ENCODE results near the gene ACADL.

Gene ACADL
- total RNA-seq = 0 to 0.18 (median 0) reads per million in 18 experiments

GRCh38 chr2:210224941-210225672 is at the start of gene ACADL:
TSS of gene ACADL (minus strand) at chr2:210225447. CDS start at chr2:210225263, 184 bp downstream.
- no peak for DNase-seq

- no peak for DNase-seq
These were observed 46.1 kb upstream of the ACADL start for GRCh38 chr2:210271300-210271699.

GRCh38 chr2:210269148-210269547 is 43.9 kb upstream of the ACADL start:
- no peak for DNase-seq

GRCh38 chr2:210268281-210268680 is 43.0 kb upstream of the ACADL start:
- DNase-seq = no peak

- no peak for DNase-seq
These were observed 42.5 kb upstream of the ACADL start for GRCh38 chr2:210267698-210268097.

GRCh38 chr2:210264282-210264681 is 39.0 kb upstream of the ACADL start:
- no peak for DNase-seq

GRCh38 chr2:210263841-210264240 is 38.6 kb upstream of the ACADL start:
- no peak for DNase-seq

GRCh38 chr2:210262036-210262435 is 36.8 kb upstream of the ACADL start:
- no peak for DNase-seq

GRCh38 chr2:210259687-210260086 is 34.4 kb upstream of the ACADL start:
- no peak for DNase-seq

- DNase-seq = no peak
These were observed 27.7 kb upstream of the ACADL start for GRCh38 chr2:210252699-210253606.

GRCh38 chr2:210250622-210251021 is 25.4 kb upstream of the ACADL start:
- no peak for DNase-seq

GRCh38 chr2:210233487-210233886 is 8.2 kb upstream of the ACADL start:
- no peak for DNase-seq

GRCh38 chr2:210230984-210231383 is 5.7 kb upstream of the ACADL start:
- no peak for DNase-seq

- no peak for DNase-seq
These were observed 5.3 kb upstream of the ACADL start for GRCh38 chr2:210230518-210230917.

- no peak for DNase-seq
These were observed 3.3 kb upstream of the ACADL start for GRCh38 chr2:210228586-210228985.

- peak in 1 of 2 donors; percentile 39 for DNase-seq
These were observed 2.2 kb upstream of the ACADL start for GRCh38 chr2:210227290-210228088.

GRCh38 chr2:210226223-210226622 is 976 bp upstream of the ACADL start:
- no peak for DNase-seq

- no peak for DNase-seq
These were observed 681 bp downstream of the ACADL start for GRCh38 chr2:210224591-210224940.

- no peak for DNase-seq
These were observed 10.1 kb downstream of the ACADL start for GRCh38 chr2:210215120-210215519.

- DNase-seq = no peak
These were observed 15.1 kb downstream of the ACADL start for GRCh38 chr2:210210185-210210584.

GRCh38 chr2:210207929-210208328 is 17.3 kb downstream of the ACADL start:
- DNase-seq = no peak

- DNase-seq = no peak
These were observed 21.7 kb downstream of the ACADL start for GRCh38 chr2:210203558-210203957.

- no peak for DNase-seq
These were observed 22.1 kb downstream of the ACADL start for GRCh38 chr2:210203147-210203546.

All from inflammatory macrophage (primary cell).